RWPE2 (cell line): ENCODE measurements around the gene PSME3IP1.
A peak's percentile ranks its signal among the peaks of the same experiment; 100 is the strongest.

Experiments used
- ATAC-seq: fragments of 200-7000 bp; cut with Tn5 transposase; 3 replicates; pipeline ENCODE4 v1.9.1; 2021; ENCODE audit warnings: low read depth
- DNase-seq: peaks from one replicate; pipeline ENCODE4 v3.0.0-alpha.2; 2020; ENCODE audit warnings: low spot score
- H3K27ac ChIP-seq: fragments of 450-650 bp; 2 replicates; pipeline ENCODE4 v1.5.1; 2017; ENCODE audit warnings: mild to moderate bottlenecking; ENCODE audit not compliant: poor library complexity, severe bottlenecking
- H3K27me3 ChIP-seq: fragments of 250-450 bp; sonication (Bioruptor Pico); 2 replicates; pipeline ENCODE4 v1.5.1; 2021; ENCODE audit warnings: mild to moderate bottlenecking, moderate library complexity; ENCODE audit not compliant: insufficient read depth, poor library complexity, severe bottlenecking
- H3K36me3 ChIP-seq: fragments of 250-450 bp; sonication (Bioruptor Pico); 2 replicates; pipeline ENCODE4 v1.5.1; 2020; ENCODE audit warnings: low read depth, mild to moderate bottlenecking, moderate library complexity
- H3K4me1 ChIP-seq: fragments of 250-450 bp; sonication (Bioruptor Pico); 2 replicates; pipeline ENCODE4 v1.5.1; 2021; ENCODE audit warnings: mild to moderate bottlenecking, moderate library complexity; ENCODE audit not compliant: insufficient read depth, poor library complexity, severe bottlenecking
- H3K4me3 ChIP-seq: fragments of 250-450 bp; sonication (Bioruptor Pico); 2 replicates; pipeline ENCODE4 v1.5.1; 2021; ENCODE audit warnings: mild to moderate bottlenecking, moderate library complexity; ENCODE audit not compliant: severe bottlenecking
- H3K9me3 ChIP-seq: fragments of 250-450 bp; sonication (Bioruptor Pico); 2 replicates; pipeline ENCODE4 v1.5.1; 2021; ENCODE audit warnings: mild to moderate bottlenecking, moderate library complexity; ENCODE audit not compliant: severe bottlenecking
- CTCF ChIP-seq: fragments of 450-650 bp; IDR thresholded peaks from one replicate; pipeline ENCODE4 v1.5.1; 2017; ENCODE audit warnings: mild to moderate bottlenecking, moderate library complexity; ENCODE audit not compliant: poor library complexity, severe bottlenecking

Gene PSME3IP1

GRCh38 chr16:57196753-57197152 lies 10.9 kb upstream of the PSME3IP1 start:
- TF ChIP-seq CTCF: no peak

GRCh38 chr16:57196286-57196685 lies 10.4 kb upstream of the PSME3IP1 start:
- H3K9me3 ChIP-seq: no peaks in the 10 kb centered on the region
- peaks cover 12% of the 10 kb centered on the region; the same call in 1 of the 2 replicates for H3K36me3 ChIP-seq
- no peaks in the 10 kb centered on the region for H3K27me3 ChIP-seq
- peak overlapping the region; percentile 27 for H3K27ac ChIP-seq
- TF ChIP-seq CTCF: no peak
- DNase-seq (no peak), ATAC-seq (no peak)
- peaks cover 54% of the 10 kb centered on the region for H3K4me1 ChIP-seq
- H3K4me3 ChIP-seq: no peak overlapping the region

More at GRCh38 chr16:57196753-57197152, 10.9 kb upstream of the PSME3IP1 start:
- Histone ChIP-seq H3K27me3 (no peaks in the 10 kb centered on the region), H3K4me3 (no peak overlapping the region), H3K4me1 (peaks cover 49% of the 10 kb centered on the region), H3K27ac (peak overlapping the region; percentile 27), H3K9me3 (no peaks in the 10 kb centered on the region), H3K36me3 (peaks cover 11% of the 10 kb centered on the region; the same call in 1 of the 2 replicates)
- ATAC-seq (no peak), DNase-seq (no peak)

GRCh38 chr16:57194512-57194911 lies 8.7 kb upstream of the PSME3IP1 start:
- H3K36me3 ChIP-seq: peaks cover 16% of the 10 kb centered on the region
- H3K9me3 ChIP-seq: no peaks in the 10 kb centered on the region
- H3K27ac ChIP-seq: peak overlapping the region; percentile 98
- no peaks in the 10 kb centered on the region for H3K27me3 ChIP-seq
- peaks cover 69% of the 10 kb centered on the region for H3K4me1 ChIP-seq
- ATAC-seq: peak; percentile 95
- TF ChIP-seq CTCF: no peak
- no peak for DNase-seq
- no peak overlapping the region for H3K4me3 ChIP-seq

- DNase-seq (no peak), ATAC-seq (peak; percentile 12)
- H3K36me3 ChIP-seq: peaks cover 16% of the 10 kb centered on the region
- H3K9me3 ChIP-seq: no peaks in the 10 kb centered on the region
- H3K27ac ChIP-seq: peak overlapping the region; percentile 98
- no peak overlapping the region for H3K4me3 ChIP-seq
- H3K4me1 ChIP-seq: peaks cover 69% of the 10 kb centered on the region
- no peak for TF ChIP-seq CTCF
- H3K27me3 ChIP-seq: no peaks in the 10 kb centered on the region
Observed at GRCh38 chr16:57192720-57193486, 7.1 kb upstream of the PSME3IP1 start.

GRCh38 chr16:57192146-57192545 lies 6.3 kb upstream of the PSME3IP1 start:
- no peak for ATAC-seq
- H3K4me3 ChIP-seq: no peak overlapping the region
- no peaks in the 10 kb centered on the region for H3K9me3 ChIP-seq
- DNase-seq: no peak
- no peak for TF ChIP-seq CTCF
- H3K27me3 ChIP-seq: no peaks in the 10 kb centered on the region
- peak overlapping the region; percentile 98 for H3K27ac ChIP-seq
- peaks cover 65% of the 10 kb centered on the region for H3K4me1 ChIP-seq
- peaks cover 12% of the 10 kb centered on the region for H3K36me3 ChIP-seq
